Measurements from ENCODE around the gene METTL27. TPM values are rescaled to one million over a fixed set of nuclear protein-coding genes. Genes with fewer than 3 reads are reported as not detected.

Gene METTL27
- total and polyA plus RNA-seq, 2 experiments from 2014 or later = 10.1 to 11.0 TPM

DNA sequence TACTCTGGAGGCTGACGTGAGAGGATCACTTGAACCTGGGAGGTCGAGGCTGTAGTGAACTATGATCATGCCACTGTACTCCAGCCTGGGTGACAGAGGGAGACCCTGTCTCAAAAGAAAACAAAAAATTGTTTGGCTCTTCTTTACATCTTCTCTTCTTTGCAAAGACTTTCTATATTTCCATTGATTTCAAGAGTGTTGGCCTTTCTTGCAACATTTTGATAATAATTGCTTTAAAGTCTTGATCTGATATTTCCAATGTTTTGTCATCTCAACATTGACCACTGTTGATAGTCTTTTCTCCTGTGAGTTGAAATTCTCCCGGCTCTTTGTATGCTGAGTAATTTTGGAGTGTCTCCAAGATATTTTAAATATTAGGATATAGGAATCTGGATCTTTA, 29.3 kb downstream of the METTL27 start:
- peaks cover 11% of the 10 kb centered on the region for H3K27me3 Mint-ChIP-seq (ENCODE audit: insufficient read depth, low read depth, poor library complexity)
- no peaks in the 10 kb centered on the region for H3K27me3 ChIP-seq (ENCODE audit: insufficient read depth)
- no peak for TF ChIP-seq POLR2AphosphoS5 (IDR thresholded peaks at IDR 0.05; ENCODE audit: low read depth)
- no peak overlapping the region for H2AFZ ChIP-seq
- no peaks in the 10 kb centered on the region for H3K79me2 ChIP-seq (replicated peaks; ENCODE audit: insufficient read depth)
- no peaks in the 10 kb centered on the region for H3K4me1 ChIP-seq (ENCODE audit: insufficient read depth)
- no peaks in the 10 kb centered on the region for H4K20me1 ChIP-seq (replicated peaks; ENCODE audit: insufficient read depth)
- DNase-seq (ENCODE audit: low spot score) (no peak), ATAC-seq (no peak)
- H3K4me2 ChIP-seq = no peak overlapping the region
- H3K9me3 Mint-ChIP-seq = peaks cover 2% of the 10 kb centered on the region; the same call in 1 of the 3 replicates
- H3F3A ChIP-seq (replicated peaks; ENCODE audit: low read depth) = no peaks in the 10 kb centered on the region
- peaks cover 2% of the 10 kb centered on the region for H3K4me1 Mint-ChIP-seq
- no peaks in the 10 kb centered on the region for H3K36me3 Mint-ChIP-seq (ENCODE audit: low read depth)
- no peak overlapping the region for H3K4me3 Mint-ChIP-seq
- H3K27ac Mint-ChIP-seq = no peak overlapping the region
- H3K27ac ChIP-seq (ENCODE audit: low read depth) = no peak overlapping the region
- no peaks in the 10 kb centered on the region for H3K9me2 ChIP-seq (ENCODE audit: insufficient read depth)
- no peaks in the 10 kb centered on the region for H3K36me3 ChIP-seq (ENCODE audit: insufficient read depth)
- no peak overlapping the region for H3K4me3 ChIP-seq

DNA sequence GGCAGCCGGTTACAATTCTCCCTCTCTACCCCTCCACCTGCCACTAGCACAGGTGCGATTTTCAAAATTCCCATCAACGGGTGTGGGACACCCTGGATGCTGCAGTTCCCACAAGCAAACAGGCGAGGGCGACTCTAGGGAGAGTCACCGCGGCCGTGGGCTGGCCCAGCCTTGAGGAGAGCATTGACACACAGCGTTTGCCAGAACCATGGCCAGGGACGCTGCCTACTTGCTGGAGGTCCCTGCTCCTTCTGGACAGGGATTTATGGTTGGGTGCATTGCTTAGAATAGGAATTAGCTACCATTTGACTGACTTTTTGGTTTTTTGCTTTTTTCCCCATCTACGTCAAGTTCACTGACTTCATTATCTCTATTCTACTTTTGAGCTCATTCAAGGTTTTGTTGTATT, 30.6 kb downstream of the METTL27 start:
- no peaks in the 10 kb centered on the region for H3F3A ChIP-seq (replicated peaks; ENCODE audit: low read depth)
- no peaks in the 10 kb centered on the region for H3K9me2 ChIP-seq (ENCODE audit: insufficient read depth)
- Mint-ChIP-seq H3K9me3 (peaks cover 2% of the 10 kb centered on the region; the same call in 1 of the 3 replicates), H3K27me3 (ENCODE audit: insufficient read depth, low read depth, poor library complexity) (peaks cover 13% of the 10 kb centered on the region), H3K4me3 (no peak overlapping the region), H3K27ac (no peak overlapping the region), H3K36me3 (ENCODE audit: low read depth) (no peaks in the 10 kb centered on the region), H3K4me1 (peaks cover 2% of the 10 kb centered on the region)
- peak; percentile 95 for DNase-seq (ENCODE audit: low spot score)
- H3K27ac ChIP-seq (ENCODE audit: low read depth) = no peak overlapping the region
- no peaks in the 10 kb centered on the region for H3K27me3 ChIP-seq (ENCODE audit: insufficient read depth)
- TF ChIP-seq, protein P1, sequence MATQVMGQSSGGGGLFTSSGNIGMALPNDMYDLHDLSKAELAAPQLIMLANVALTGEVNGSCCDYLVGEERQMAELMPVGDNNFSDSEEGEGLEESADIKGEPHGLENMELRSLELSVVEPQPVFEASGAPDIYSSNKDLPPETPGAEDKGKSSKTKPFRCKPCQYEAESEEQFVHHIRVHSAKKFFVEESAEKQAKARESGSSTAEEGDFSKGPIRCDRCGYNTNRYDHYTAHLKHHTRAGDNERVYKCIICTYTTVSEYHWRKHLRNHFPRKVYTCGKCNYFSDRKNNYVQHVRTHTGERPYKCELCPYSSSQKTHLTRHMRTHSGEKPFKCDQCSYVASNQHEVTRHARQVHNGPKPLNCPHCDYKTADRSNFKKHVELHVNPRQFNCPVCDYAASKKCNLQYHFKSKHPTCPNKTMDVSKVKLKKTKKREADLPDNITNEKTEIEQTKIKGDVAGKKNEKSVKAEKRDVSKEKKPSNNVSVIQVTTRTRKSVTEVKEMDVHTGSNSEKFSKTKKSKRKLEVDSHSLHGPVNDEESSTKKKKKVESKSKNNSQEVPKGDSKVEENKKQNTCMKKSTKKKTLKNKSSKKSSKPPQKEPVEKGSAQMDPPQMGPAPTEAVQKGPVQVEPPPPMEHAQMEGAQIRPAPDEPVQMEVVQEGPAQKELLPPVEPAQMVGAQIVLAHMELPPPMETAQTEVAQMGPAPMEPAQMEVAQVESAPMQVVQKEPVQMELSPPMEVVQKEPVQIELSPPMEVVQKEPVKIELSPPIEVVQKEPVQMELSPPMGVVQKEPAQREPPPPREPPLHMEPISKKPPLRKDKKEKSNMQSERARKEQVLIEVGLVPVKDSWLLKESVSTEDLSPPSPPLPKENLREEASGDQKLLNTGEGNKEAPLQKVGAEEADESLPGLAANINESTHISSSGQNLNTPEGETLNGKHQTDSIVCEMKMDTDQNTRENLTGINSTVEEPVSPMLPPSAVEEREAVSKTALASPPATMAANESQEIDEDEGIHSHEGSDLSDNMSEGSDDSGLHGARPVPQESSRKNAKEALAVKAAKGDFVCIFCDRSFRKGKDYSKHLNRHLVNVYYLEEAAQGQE (IDR thresholded peaks at IDR 0.05; ENCODE audit: unreplicated experiment) = peak; percentile 65
- TF ChIP-seq, protein P2, sequence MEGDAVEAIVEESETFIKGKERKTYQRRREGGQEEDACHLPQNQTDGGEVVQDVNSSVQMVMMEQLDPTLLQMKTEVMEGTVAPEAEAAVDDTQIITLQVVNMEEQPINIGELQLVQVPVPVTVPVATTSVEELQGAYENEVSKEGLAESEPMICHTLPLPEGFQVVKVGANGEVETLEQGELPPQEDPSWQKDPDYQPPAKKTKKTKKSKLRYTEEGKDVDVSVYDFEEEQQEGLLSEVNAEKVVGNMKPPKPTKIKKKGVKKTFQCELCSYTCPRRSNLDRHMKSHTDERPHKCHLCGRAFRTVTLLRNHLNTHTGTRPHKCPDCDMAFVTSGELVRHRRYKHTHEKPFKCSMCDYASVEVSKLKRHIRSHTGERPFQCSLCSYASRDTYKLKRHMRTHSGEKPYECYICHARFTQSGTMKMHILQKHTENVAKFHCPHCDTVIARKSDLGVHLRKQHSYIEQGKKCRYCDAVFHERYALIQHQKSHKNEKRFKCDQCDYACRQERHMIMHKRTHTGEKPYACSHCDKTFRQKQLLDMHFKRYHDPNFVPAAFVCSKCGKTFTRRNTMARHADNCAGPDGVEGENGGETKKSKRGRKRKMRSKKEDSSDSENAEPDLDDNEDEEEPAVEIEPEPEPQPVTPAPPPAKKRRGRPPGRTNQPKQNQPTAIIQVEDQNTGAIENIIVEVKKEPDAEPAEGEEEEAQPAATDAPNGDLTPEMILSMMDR (conservative IDR thresholded peaks at IDR 0.05; ENCODE audit: low read depth in 2 of 2) = peak; percentile 78 to 94
- TF ChIP-seq CREB1 (CRISPR knock-in tag; IDR thresholded peaks at IDR 0.05; ENCODE audit: low read depth) (0 out of 2 replicates have a peak, but pooled peaks have one; percentile 5), ZNF331 (CRISPR knock-in tag; IDR thresholded peaks at IDR 0.05; ENCODE audit: low read depth) (no peak)
- no peaks in the 10 kb centered on the region for H3K79me2 ChIP-seq (replicated peaks; ENCODE audit: insufficient read depth)
- ATAC-seq = peak; percentile 96
- H3K36me3 ChIP-seq (ENCODE audit: insufficient read depth) = no peaks in the 10 kb centered on the region
- no peak overlapping the region for H2AFZ ChIP-seq
- no peaks in the 10 kb centered on the region for H3K4me1 ChIP-seq (ENCODE audit: insufficient read depth)
- H4K20me1 ChIP-seq (replicated peaks; ENCODE audit: insufficient read depth) = no peaks in the 10 kb centered on the region
- H3K4me2 ChIP-seq = no peak overlapping the region
- H3K4me3 ChIP-seq = no peak overlapping the region
